ENCODE data around the gene PTGER3. TPM values are rescaled to one million over a fixed set of nuclear protein-coding genes. Genes with fewer than 3 reads are reported as not detected.

The PTGER3 gene
- total RNA-seq, 1 experiment from 2014 or later: 0.08 TPM

DNA sequence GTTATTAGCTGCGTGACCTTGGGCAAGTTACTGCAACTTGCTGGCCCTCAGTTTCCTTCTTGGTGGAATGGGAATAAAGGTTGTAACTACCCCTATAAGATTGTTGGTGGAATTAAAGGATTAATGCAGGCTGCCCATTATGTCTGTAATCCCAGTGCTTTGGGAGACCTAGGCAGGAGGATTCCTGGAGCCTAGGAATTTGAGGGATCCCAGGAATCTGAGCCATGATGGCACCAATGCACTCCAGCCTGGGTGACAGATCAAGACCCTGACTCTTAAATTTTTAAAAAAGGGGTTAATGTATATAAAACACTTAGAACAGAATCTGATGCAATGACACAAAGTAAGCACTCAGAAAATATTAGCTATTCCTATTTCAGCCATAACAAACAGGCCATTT lies 67.3 kb downstream of the PTGER3 start:
- DNase-seq (ENCODE audit: low read depth, low spot score): no peak
- intact Hi-C loops (cut with micrococcal nuclease; ENCODE audit: unreplicated experiment): no loop called here

DNA sequence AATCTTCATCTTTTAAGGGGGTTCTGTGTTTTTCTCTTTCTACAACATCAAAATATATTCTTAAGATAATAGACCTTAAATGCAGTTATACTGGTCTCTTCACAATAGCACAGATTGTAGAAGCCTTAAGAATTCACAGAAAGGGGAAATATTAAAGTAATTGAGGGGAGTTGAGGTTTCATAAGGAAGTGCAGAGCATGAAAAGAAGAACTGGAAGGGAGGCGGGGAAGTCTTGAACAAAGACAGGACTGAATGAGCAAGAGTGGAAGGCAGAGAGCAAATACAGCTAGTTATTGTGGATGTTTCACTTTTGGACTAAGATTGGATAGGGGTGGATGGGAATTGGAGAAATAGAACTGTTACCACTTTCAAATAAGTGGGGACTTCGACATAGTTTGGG lies 67.7 kb downstream of the PTGER3 start:
- Histone ChIP-seq H3K9me3 (ENCODE audit: control insufficient read depth, insufficient read depth, low read depth, low read length) (no peaks in the 10 kb centered on the region), H3K27me3 (ENCODE audit: control insufficient read depth, insufficient read depth, low read length) (no peaks in the 10 kb centered on the region), H3K4me1 (ENCODE audit: control insufficient read depth, insufficient read depth, low read length) (no peaks in the 10 kb centered on the region), H3K4me3 (ENCODE audit: low read depth in 2 of 2, low read length in 2 of 2) (no peak overlapping the region), H3K36me3 (ENCODE audit: control insufficient read depth, insufficient read depth, low read length) (no peaks in the 10 kb centered on the region), H3K27ac (ENCODE audit: low read length) (no peak overlapping the region)
- no TSS peak for BruUV-seq (replicated peaks)
- DNase-seq (ENCODE audit: low read depth, low spot score) (no peak), ATAC-seq (no peak)
- TF ChIP-seq, protein P1, sequence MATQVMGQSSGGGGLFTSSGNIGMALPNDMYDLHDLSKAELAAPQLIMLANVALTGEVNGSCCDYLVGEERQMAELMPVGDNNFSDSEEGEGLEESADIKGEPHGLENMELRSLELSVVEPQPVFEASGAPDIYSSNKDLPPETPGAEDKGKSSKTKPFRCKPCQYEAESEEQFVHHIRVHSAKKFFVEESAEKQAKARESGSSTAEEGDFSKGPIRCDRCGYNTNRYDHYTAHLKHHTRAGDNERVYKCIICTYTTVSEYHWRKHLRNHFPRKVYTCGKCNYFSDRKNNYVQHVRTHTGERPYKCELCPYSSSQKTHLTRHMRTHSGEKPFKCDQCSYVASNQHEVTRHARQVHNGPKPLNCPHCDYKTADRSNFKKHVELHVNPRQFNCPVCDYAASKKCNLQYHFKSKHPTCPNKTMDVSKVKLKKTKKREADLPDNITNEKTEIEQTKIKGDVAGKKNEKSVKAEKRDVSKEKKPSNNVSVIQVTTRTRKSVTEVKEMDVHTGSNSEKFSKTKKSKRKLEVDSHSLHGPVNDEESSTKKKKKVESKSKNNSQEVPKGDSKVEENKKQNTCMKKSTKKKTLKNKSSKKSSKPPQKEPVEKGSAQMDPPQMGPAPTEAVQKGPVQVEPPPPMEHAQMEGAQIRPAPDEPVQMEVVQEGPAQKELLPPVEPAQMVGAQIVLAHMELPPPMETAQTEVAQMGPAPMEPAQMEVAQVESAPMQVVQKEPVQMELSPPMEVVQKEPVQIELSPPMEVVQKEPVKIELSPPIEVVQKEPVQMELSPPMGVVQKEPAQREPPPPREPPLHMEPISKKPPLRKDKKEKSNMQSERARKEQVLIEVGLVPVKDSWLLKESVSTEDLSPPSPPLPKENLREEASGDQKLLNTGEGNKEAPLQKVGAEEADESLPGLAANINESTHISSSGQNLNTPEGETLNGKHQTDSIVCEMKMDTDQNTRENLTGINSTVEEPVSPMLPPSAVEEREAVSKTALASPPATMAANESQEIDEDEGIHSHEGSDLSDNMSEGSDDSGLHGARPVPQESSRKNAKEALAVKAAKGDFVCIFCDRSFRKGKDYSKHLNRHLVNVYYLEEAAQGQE (IDR thresholded peaks at IDR 0.05; ENCODE audit: insufficient read depth in 1 of 2, low read depth in 2 of 2, low read length in 1 of 2): no peak
- TF ChIP-seq POLR2AphosphoS5 (IDR thresholded peaks at IDR 0.05; ENCODE audit: low read depth, low read length) (no peak), SIN3A (IDR thresholded peaks at IDR 0.05; ENCODE audit: borderline replicate concordance, insufficient read depth, low read depth, low read length) (no peak), TCF7L2 (IDR thresholded peaks at IDR 0.05; ENCODE audit: low read depth, low read length) (no peak)
- TF ChIP-seq, protein P2, sequence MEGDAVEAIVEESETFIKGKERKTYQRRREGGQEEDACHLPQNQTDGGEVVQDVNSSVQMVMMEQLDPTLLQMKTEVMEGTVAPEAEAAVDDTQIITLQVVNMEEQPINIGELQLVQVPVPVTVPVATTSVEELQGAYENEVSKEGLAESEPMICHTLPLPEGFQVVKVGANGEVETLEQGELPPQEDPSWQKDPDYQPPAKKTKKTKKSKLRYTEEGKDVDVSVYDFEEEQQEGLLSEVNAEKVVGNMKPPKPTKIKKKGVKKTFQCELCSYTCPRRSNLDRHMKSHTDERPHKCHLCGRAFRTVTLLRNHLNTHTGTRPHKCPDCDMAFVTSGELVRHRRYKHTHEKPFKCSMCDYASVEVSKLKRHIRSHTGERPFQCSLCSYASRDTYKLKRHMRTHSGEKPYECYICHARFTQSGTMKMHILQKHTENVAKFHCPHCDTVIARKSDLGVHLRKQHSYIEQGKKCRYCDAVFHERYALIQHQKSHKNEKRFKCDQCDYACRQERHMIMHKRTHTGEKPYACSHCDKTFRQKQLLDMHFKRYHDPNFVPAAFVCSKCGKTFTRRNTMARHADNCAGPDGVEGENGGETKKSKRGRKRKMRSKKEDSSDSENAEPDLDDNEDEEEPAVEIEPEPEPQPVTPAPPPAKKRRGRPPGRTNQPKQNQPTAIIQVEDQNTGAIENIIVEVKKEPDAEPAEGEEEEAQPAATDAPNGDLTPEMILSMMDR (IDR thresholded peaks at IDR 0.05): no peak
- CTCF ChIA-PET: no interaction called here
- in situ Hi-C loops (cut with HindIII; ENCODE audit: low pct_unique_long_range_greater_than_20kb, low sequenced_read_pairs) (no loop called here), intact Hi-C loops (cut with micrococcal nuclease; ENCODE audit: unreplicated experiment) (loop anchor here (1.0 kb wide), 1 partner anchor 14 kb away; no protein-coding TSS in a partner anchor)
- POLR2A ChIA-PET: no interaction called here

More for the DNA sequence above, 67.3 kb downstream of the PTGER3 start:
- no peak for ATAC-seq
- H3K36me3 ChIP-seq (ENCODE audit: control insufficient read depth, insufficient read depth, low read length): no peaks in the 10 kb centered on the region
- H3K27me3 ChIP-seq (ENCODE audit: control insufficient read depth, insufficient read depth, low read length): no peaks in the 10 kb centered on the region
- in situ Hi-C loops (cut with HindIII; ENCODE audit: low pct_unique_long_range_greater_than_20kb, low sequenced_read_pairs): no loop called here
- TF ChIP-seq, protein P1 (IDR thresholded peaks at IDR 0.05; ENCODE audit: insufficient read depth in 1 of 2, low read depth in 2 of 2, low read length in 1 of 2): no peak
- TF ChIP-seq, protein P2 (IDR thresholded peaks at IDR 0.05): no peak
- TF ChIP-seq SIN3A (IDR thresholded peaks at IDR 0.05; ENCODE audit: borderline replicate concordance, insufficient read depth, low read depth, low read length): no peak
- TF ChIP-seq TCF7L2 (IDR thresholded peaks at IDR 0.05; ENCODE audit: low read depth, low read length): no peak
- no peak for TF ChIP-seq POLR2AphosphoS5 (IDR thresholded peaks at IDR 0.05; ENCODE audit: low read depth, low read length)
- BruUV-seq (replicated peaks): no TSS peak
- CTCF ChIA-PET: no interaction called here
- H3K9me3 ChIP-seq (ENCODE audit: control insufficient read depth, insufficient read depth, low read depth, low read length): no peaks in the 10 kb centered on the region
- POLR2A ChIA-PET: no interaction called here
- no peak overlapping the region for H3K27ac ChIP-seq (ENCODE audit: low read length)
- no peaks in the 10 kb centered on the region for H3K4me1 ChIP-seq (ENCODE audit: control insufficient read depth, insufficient read depth, low read length)
- H3K4me3 ChIP-seq (ENCODE audit: low read depth in 2 of 2, low read length in 2 of 2): no peak overlapping the region

Measured in Panc1 (cell line).